ENCODE measurements around the gene COL21A1. TPM values are rescaled to one million over a fixed set of nuclear protein-coding genes. Genes with fewer than 3 reads are reported as not detected.

The COL21A1 gene
- total and polyA plus RNA-seq, 2 of the 13 experiments (the other 11 are each of a cell fraction or from before 2014, with no cell fraction given), result 0.13 TPM; not detected in 1

DNA sequence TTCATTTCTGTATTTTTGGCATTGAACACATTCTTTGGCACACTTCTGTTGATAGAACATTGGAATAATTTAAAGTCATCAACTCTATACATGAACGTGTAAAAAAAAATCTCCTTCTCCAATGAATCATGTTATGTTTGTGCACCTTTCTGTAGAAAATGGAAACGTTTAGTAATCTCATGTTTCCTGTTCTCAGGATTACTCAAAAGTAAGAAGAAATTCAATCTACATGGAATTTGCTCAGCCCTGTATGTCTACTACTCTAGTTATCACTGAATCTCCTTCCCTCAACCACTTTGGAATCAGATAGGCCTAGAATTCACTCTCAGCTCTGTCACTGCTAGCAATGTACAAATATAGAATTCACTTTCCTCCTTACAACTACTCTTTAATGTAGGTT is 103.6 kb downstream of the COL21A1 start:
- Histone ChIP-seq H3K4me1 (ENCODE audit: insufficient read depth, low read length) (no peaks in the 10 kb centered on the region), H3K79me2 (ENCODE audit: insufficient read depth, low read length) (no peaks in the 10 kb centered on the region), H3K27me3 (ENCODE audit: control insufficient read depth in 1 of 2, insufficient read depth in 2 of 2, low read length in 2 of 2) (no peaks in the 10 kb centered on the region), H3K9me3 (ENCODE audit: low read length) (no peaks in the 10 kb centered on the region), H3K4me3 (replicated peaks in 1 of 3; ENCODE audit: insufficient read depth in 1 of 3, low read depth in 2 of 3, low read length in 3 of 3) (no peak overlapping the region), H3K27ac (ENCODE audit: extremely low read length, insufficient read depth, low read length) (no peak overlapping the region), H3K4me2 (ENCODE audit: low read depth, low read length) (no peak overlapping the region), H3K9ac (ENCODE audit: insufficient read depth, low read depth, low read length) (no peak overlapping the region), H2AFZ (ENCODE audit: low read length) (no peak overlapping the region), H3K36me3 (replicated peaks in 1 of 2; ENCODE audit: control insufficient read depth in 1 of 2, insufficient read depth in 2 of 2, low read length in 2 of 2) (no peaks in the 10 kb centered on the region), H4K20me1 (ENCODE audit: insufficient read depth, low read length) (no peaks in the 10 kb centered on the region)
- ATAC-seq, result no peak
- in situ Hi-C loops (cut with HindIII; ENCODE audit: extremely low pct_ligation_motif_present, low pct_unique_long_range_greater_than_20kb) (no loop called here), intact Hi-C loops (cut with micrococcal nuclease; ENCODE audit: unreplicated experiment) (no loop called here)
- POLR2A ChIA-PET, result no interaction called here
- BruUV-seq (replicated peaks), result no TSS peak
- DNase-seq (ENCODE audit: low spot score), result no peak
- CTCF ChIA-PET (ENCODE audit: low intra/inter-chr PET ratio, low total read pairs), result no interaction called here
- TF ChIP-seq ZNF20 (CRISPR knock-in tag; IDR thresholded peaks at IDR 0.05), result no peak
- TF ChIP-seq ZNF775 (CRISPR knock-in tag; IDR thresholded peaks at IDR 0.05; ENCODE audit: borderline replicate concordance), result no peak
- TF ChIP-seq, protein P1, sequence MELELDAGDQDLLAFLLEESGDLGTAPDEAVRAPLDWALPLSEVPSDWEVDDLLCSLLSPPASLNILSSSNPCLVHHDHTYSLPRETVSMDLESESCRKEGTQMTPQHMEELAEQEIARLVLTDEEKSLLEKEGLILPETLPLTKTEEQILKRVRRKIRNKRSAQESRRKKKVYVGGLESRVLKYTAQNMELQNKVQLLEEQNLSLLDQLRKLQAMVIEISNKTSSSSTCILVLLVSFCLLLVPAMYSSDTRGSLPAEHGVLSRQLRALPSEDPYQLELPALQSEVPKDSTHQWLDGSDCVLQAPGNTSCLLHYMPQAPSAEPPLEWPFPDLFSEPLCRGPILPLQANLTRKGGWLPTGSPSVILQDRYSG (CRISPR knock-in tag; IDR thresholded peaks at IDR 0.05), result no peak
- no peak for TF ChIP-seq FOXA1 (IDR thresholded peaks at IDR 0.05)
- no peak for TF ChIP-seq FOXA1 (CRISPR knock-in tag; IDR thresholded peaks at IDR 0.05)
- no peak for TF ChIP-seq ZBTB8A (CRISPR knock-in tag; IDR thresholded peaks at IDR 0.05; ENCODE audit: borderline replicate concordance, low read depth)
- no peak for TF ChIP-seq CREM (IDR thresholded peaks at IDR 0.05)
- no peak for TF ChIP-seq CREM (CRISPR knock-in tag; IDR thresholded peaks at IDR 0.05)
- no peak for TF ChIP-seq ZZZ3 (CRISPR knock-in tag; IDR thresholded peaks at IDR 0.05; ENCODE audit: borderline replicate concordance)
- no peak for TF ChIP-seq HNRNPL (IDR thresholded peaks at IDR 0.05; ENCODE audit: low read depth, low read length)
- TF ChIP-seq ZNF556 (CRISPR knock-in tag; IDR thresholded peaks at IDR 0.05; ENCODE audit: borderline replicate concordance), result no peak
- TF ChIP-seq CAMTA2 (CRISPR knock-in tag; IDR thresholded peaks at IDR 0.05; ENCODE audit: borderline replicate concordance), result no peak
- no peak for TF ChIP-seq TBP (CRISPR knock-in tag; IDR thresholded peaks at IDR 0.05)
- no peak for FAIRE-seq
- 1% methylated on average over 2 of the region's 2 CpGs for WGBS (ENCODE audit: low lambda C conversion rate)

Data from HepG2 (cell line).